Stimulated activated CD8-positive, alpha-beta memory T cell treated with anti-CD3 and anti-CD28 coated beads, Interleukin-15, amount 100 ng/mL, for 48 hours (primary cell): ENCODE data around the gene CFAP52.
"Not testable (repeated sequence)": the region's sequence is repeated elsewhere in the genome, so short reads cannot be mapped to it uniquely, and the experiment has no call there.

Experiments
- DNase-seq, 2 donors: peaks; one replicate each; pipeline ENCODE4 v3.0.0-alpha.2; 2020; ENCODE audit warnings: low read depth in 2 of 2

Gene CFAP52

DNA sequence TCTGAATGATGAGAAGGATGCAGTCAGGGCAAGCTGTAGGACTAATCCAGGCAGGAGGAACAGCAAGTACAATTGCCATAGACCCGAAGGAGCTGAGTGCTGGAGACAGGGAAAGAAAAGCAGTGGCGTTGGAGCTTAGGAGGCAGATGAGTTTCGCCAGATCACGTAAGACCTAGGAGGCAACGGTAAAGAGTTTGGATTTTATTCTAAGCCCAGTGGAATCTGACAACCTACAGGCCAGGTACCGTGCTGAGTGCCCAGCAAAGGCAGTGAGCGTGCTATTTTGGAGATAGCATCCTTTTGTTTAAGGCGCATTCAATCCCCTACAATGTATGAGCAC lies 70.1 kb downstream of the CFAP52 start:
- no peak for DNase-seq

DNA sequence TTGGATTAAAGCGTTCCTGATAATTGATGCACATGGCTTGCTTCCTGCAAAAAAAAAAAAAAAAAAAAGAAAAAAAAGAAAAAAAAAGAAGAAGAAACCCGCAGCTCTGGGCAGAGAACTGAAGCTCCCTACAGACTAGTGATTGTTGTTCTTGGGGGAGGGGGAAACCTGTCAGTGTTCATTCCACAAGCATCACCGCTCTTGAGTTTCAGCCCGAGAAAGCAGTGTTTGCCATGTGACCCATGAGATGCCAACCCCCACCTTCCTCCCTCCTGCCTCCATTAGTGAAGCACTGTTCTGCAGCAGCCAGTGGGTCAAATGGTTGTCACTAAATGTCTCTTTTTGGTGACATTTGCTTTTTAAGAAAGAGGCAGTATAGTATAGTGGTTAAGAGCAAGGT lies 70.6 kb downstream of the CFAP52 start:
- DNase-seq, result no peak

GRCh38 chr17:9648521-9649110 lies 72.2 kb downstream of the CFAP52 start:
- DNase-seq, result no peak

DNA sequence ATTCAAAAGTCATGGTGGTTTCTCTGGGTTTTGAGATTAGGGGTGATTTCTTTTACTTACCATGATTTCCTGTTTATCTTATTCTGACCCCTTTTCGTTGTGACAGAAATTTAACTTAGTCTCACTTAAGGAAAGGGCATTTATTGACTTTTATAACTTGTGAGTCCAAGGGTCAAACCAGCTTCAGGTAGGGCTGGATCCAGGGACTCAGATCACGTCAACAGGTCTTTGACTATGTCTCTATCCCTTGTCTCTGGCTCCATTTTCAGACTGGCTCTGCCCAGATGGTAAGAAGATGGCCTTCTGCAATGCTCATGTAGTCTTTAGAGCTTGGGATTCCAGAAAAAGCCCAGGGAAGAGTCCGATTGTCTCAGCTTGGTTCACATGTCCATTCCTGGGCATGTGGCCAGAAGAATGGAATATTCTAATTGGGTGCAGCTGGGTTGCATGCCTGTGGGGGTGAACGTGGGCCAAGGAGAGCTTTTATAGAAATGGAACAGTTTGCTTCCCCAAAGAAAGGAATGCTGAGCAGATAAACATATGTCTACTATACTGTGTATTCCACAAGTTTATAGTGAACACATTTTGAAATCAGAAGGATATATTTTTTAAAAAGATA lies 82.3 kb downstream of the CFAP52 start:
- no peak for DNase-seq

DNA sequence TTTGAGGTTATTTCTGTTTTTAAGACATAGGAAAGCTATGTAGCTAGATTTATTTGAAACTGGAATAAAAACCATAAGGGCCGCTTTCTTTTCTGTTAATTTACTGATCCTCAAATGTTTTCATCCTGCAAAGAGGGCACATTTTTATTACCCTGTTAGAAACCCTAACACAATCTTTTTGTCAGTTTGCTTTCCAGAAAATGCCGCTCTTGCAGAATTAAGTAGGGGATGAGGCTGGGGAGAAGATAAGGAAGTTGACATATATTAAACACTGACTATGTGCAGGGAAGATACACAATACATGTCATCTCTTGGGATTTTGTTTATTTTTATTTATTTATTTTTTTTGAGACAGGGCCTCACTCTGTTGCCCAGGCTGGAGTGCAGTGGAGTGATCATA lies 84.6 kb downstream of the CFAP52 start:
- no peak for DNase-seq

- not testable (repeated sequence) for DNase-seq
Measured at GRCh38 chr17:9663511-9663910, 87.1 kb downstream of the CFAP52 start.

- DNase-seq, result no peak
Measured at GRCh38 chr17:9666461-9667050, 90.1 kb downstream of the CFAP52 start.

GRCh38 chr17:9668517-9668916 lies 92.1 kb downstream of the CFAP52 start:
- no peak for DNase-seq

DNA sequence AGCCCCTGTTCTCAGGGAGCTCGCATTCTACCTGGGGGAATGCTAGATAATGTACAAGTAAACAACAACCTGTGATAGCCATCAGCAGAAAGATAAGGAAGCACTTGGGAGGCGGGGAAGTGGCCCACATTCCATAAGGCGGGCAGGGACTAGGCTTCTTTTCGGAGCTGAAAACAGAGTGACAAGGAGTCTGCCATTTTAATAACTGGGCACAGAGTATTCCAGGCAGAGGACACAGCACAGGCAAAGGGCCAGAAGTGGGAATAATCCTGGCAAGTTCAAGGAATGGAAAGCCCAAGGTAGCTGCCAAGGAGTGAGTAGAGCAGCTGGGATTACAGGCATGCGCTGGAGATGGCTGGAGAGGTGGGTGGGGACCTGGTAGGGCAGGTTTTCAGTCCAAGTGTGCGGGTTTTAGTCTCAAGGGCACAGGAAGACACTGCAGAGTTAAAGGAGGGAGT lies 93.1 kb downstream of the CFAP52 start:
- DNase-seq, result no peak

DNA sequence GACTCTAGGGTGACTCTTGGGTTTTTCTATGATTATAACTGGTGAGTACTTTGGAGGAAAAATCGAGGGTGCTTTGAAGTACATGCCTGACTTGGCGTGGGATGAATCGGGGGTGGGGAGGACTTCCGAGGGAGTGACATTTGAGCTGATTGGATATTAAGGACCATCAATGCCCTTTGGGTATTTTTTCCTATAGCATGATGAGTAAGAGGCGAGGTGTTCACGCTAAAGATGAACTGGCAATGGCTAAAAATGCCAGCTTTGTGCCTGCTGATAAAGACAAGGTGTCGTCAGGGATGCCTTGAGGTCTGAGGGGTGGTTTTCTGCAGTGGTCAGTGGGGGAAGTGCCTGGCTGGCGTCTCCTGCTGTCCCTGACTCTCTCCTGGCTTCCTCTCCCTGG lies 94.2 kb downstream of the CFAP52 start:
- DNase-seq, result no peak

DNA sequence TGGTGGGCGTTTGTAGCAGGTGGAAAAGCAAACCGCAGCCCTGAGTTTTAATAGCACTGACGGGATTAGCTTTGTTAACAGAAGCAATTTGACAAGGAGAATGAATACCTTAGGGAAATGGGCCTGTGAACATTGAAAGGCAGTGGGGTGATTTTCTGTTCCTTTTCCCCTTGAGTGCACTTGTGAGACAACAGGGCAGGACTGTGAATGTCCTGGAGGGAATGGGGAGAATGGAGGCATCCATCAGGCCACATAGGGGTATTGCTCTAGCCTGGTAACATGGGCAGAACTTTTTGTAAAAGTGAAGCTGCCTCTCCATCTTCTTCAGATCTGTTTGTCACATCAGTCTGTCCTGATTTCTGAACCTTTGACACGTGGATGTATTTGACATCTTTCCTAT lies 95.1 kb downstream of the CFAP52 start:
- no peak for DNase-seq

DNA sequence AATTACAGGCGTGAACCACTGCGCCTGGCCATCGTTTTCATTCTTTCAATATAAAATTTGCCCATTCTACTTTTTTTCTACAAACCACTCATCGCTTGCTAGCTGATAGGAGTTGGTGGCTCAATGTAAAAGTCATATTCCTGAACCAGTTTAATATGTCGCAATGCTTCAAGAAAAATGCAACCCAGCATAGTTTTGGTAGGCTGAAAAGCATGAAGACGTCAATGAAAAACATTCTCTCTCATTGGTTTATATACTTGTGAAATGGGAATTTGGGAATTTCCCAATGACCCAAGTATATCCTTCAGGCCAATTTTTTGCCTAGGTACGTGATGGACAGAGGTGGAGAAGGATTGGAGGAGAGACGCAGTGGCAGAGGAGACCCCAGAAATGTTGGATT lies 95.8 kb downstream of the CFAP52 start:
- DNase-seq, result no peak

- DNase-seq, result no peak
Measured at GRCh38 chr17:9672691-9673090, 96.2 kb downstream of the CFAP52 start.

- DNase-seq, result no peak
Measured at GRCh38 chr17:9676084-9676483, 99.6 kb downstream of the CFAP52 start.

DNA sequence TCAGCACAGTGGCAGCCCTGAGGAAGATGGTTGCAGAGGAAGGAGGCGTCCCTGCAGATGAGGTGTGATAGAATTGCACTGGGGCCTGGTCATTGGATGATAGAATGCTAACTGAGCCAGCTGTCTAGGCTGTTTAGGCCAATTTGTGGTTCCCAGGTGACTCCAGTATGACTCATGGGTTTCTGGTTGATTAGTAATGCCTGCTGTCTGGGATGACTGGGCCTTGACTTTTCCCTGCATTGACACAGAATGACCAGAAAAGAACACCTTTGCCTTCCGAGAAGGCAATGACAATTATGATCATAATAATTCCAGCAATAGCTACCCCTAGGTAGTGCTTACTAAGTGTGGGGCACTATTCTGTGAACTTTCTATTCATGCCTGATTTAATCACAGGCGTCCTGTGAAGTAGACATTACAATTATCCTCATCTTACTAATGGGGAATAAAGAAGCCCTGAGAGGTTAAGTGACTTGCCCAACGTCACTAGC lies 100.4 kb downstream of the CFAP52 start:
- peak; percentile 4 to 10 for DNase-seq

GRCh38 chr17:9677411-9677810 lies 101.0 kb downstream of the CFAP52 start:
- DNase-seq, result no peak

GRCh38 chr17:9677896-9678295 lies 101.5 kb downstream of the CFAP52 start:
- DNase-seq, result no peak

DNA sequence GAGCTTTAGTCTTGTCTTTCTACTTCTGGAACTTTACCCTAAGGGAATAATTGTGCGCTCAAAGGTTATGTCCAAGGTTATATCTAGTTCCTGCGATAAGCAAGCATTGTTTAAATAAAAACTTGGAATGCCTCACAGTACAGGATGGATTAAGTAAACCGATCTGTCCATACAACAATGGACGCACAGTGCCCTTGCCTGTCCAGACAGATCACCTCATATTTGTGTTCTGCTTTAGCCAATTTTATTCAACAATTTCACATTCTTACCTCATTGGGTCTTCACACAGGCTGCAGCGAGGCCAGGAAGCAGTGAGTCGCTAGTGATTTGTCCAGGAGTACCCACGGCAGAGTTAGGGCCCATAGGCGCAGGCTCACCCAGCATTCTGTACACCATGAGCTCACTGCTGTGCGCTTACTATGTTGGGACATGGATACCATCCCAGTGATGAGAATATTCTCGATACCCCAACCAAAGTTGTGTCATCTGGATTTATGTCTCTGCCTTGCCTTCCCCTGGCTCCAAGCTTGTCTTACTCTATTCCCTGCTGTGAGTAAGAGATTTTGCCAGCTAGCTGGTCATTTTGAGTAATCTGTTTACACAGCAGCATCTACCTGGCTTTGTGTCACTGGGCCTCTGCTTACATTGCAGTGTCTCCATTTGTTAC lies 108.6 kb downstream of the CFAP52 start:
- no peak for DNase-seq
